Stimulated activated CD4-positive, alpha-beta T cell treated with anti-CD3 and anti-CD28 coated beads, TNF-alpha, amount 100 ng/mL, for 48 hours (primary cell): ENCODE results near the gene SBK1.
"Not testable (repeated sequence)": the region's sequence is repeated elsewhere in the genome, so short reads cannot be mapped to it uniquely, and the experiment has no call there.

Experiments used
- DNase-seq, 3 donors: peaks; one replicate each; pipeline ENCODE4 v3.0.0-alpha.2; 2020; ENCODE audit warnings: low read depth in 3 of 3

SBK1 gene

DNA sequence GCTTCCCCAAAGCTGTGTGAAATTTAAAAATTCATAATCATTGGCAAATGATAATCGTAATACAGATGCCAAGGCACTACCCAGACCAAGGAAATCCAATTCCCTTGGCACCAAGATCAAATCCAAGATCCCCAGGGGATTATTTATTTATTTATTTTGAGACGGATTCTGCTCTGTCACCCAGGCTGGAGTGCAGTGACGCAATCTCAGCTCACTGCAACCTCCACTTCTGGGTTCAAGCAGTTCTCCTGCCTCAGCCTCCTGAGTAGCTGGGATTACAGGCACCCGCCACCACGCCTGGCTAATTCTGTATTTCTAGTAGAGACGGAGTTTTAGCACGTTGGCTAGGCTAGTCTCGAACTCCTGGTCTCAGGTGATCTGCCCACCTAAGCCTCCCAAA, 43.4 kb downstream of the SBK1 start:
- not testable (repeated sequence) for DNase-seq

- not testable (repeated sequence) for DNase-seq
Observed at GRCh38 chr16:28336940-28337710, 44.8 kb downstream of the SBK1 start.

- DNase-seq, result not testable (repeated sequence)
Observed at GRCh38 chr16:28338230-28338629, 45.9 kb downstream of the SBK1 start.

DNA sequence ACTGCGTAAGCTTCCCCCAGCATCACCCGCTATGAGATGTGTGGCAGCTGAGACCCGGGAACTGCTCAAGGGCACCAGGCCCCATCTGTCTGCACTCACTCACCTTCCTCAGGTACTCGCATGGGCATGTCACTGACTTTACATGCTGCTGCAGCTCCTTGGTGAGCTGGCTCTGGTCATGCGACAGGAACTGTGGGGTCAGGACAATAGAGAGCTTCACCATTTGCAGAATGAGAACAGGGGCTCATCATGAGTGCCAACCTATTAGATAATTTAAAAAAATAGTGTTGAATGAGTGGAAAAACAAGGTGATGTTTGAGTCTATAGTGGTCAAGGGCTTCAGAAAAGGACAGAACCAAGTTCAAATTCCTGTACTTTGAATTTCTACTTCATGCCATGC, 70.3 kb downstream of the SBK1 start:
- DNase-seq, result not testable (repeated sequence)

GRCh38 chr16:28363408-28363807, 71.1 kb downstream of the SBK1 start, which contains the start of gene NPIPB6:
Gene NPIPB6 (minus strand): TSS chr16:28363508. CDS start chr16:28362822, 686 bp downstream.
- DNase-seq, result not testable (repeated sequence)

- not testable (repeated sequence) for DNase-seq
Observed at GRCh38 chr16:28364268-28365173, 72.2 kb downstream of the SBK1 start.

- not testable (repeated sequence) for DNase-seq
Observed at GRCh38 chr16:28367926-28368325, 75.6 kb downstream of the SBK1 start.
